Muscle layer of duodenum (tissue), 2 donors: ENCODE measurements around the gene MTTP.

Experiments
- H3K27ac ChIP-seq: one replicate; pipeline ENCODE4 v1.7.0; 2013; ENCODE audit warnings: mild to moderate bottlenecking, low read length
- H3K27me3 ChIP-seq: one replicate; pipeline ENCODE4 v1.7.0; 2013; ENCODE audit warnings: low read depth, mild to moderate bottlenecking, control low read depth, low read length
- H3K36me3 ChIP-seq, 2 donors: one replicate each; pipeline ENCODE4 v1.7.0; 2013; ENCODE audit warnings: low read length in 2 of 2, control low read depth in 1 of 2, mild to moderate bottlenecking in 1 of 2; ENCODE audit not compliant: insufficient read depth in 2 of 2, control insufficient read depth in 1 of 2
- H3K4me1 ChIP-seq, 2 donors: one replicate each; pipeline ENCODE4 v1.7.0; 2013; ENCODE audit warnings: low read length in 2 of 2, mild to moderate bottlenecking in 2 of 2, control low read depth in 1 of 2, moderate library complexity in 1 of 2; ENCODE audit not compliant: insufficient read depth in 2 of 2, control insufficient read depth in 1 of 2
- H3K4me3 ChIP-seq, 2 donors: one replicate each; pipeline ENCODE4 v1.7.0; 2013; ENCODE audit warnings: low read length in 2 of 2, low read depth in 1 of 2, mild to moderate bottlenecking in 1 of 2
- H3K9me3 ChIP-seq, 2 donors: one replicate each; pipeline ENCODE4 v1.7.0; 2013; ENCODE audit warnings: low read length in 2 of 2, control low read depth in 1 of 2, mild to moderate bottlenecking in 1 of 2; ENCODE audit not compliant: control insufficient read depth in 1 of 2
- donor health status: healthy.

The MTTP gene

GRCh38 chr4:99654361-99654761 is 79.7 kb downstream of the MTTP start:
- Histone ChIP-seq H3K27me3 (no peaks in the 10 kb centered on the region), H3K9me3 (no peaks in the 10 kb centered on the region), H3K4me3 (no peak overlapping the region), H3K27ac (no peak overlapping the region), H3K36me3 (no peaks in the 10 kb centered on the region), H3K4me1 (no peaks in the 10 kb centered on the region)

- Histone ChIP-seq H3K9me3 (no peaks in the 10 kb centered on the region), H3K36me3 (no peaks in the 10 kb centered on the region), H3K27me3 (no peaks in the 10 kb centered on the region), H3K4me1 (no peaks in the 10 kb centered on the region), H3K4me3 (no peak overlapping the region), H3K27ac (peak overlapping the region; percentile 26)
Observed at GRCh38 chr4:99655308-99656081, 80.9 kb downstream of the MTTP start.

DNA sequence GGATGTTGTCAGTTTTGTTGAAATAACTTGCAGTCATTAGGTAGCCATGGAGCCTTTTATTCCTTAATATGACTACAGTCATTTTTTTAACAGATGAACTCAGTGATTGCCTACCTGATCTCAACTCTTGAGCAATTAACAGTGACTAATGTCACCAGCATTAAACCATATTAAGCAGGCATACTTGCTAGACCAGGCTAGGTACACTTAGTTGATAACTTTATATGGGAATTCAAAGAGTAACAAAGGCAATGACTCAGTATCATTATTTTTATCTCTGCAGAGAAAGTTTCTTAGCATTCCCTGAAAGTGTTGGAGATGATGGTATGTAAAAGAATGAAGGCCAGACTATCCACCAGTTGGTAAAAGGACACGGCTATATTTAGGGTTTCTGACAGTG is 83.2 kb downstream of the MTTP start, which contains the start of gene C4orf54:
TSS of gene C4orf54 (minus strand) at position 31 of the 400 bp plus-strand sequence. CDS start 3,180 bp downstream, outside the sequence.
- Histone ChIP-seq H3K9me3 (no peaks in the 10 kb centered on the region), H3K27me3 (no peaks in the 10 kb centered on the region), H3K4me3 (no peak within 1 kb of the TSS), H3K4me1 (no peaks in the 10 kb centered on the region), H3K27ac (peak within 1 kb of the TSS; percentile 61), H3K36me3 (no peaks in the 10 kb centered on the region)

DNA sequence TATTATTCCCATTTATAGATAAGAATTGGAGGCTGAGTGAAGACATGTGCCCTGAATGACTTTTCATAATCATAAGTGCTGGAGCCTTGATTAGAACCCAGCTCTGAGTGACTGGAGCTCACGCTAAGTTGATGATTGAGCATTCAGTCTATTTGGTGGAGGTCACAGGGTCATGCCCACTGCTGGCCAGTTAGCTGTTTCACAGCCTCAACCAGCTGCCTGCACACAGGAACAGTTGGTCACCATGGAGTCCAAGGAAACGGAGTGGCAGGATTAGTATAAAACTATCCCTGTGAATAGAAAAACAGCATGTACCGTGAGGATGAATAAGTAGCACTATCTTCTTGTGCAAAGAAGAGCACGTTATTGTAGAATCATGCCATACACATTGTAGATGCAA is 84.0 kb downstream of the MTTP start:
- Histone ChIP-seq H3K9me3 (no peaks in the 10 kb centered on the region), H3K27ac (peak overlapping the region; percentile 53), H3K36me3 (no peaks in the 10 kb centered on the region), H3K4me3 (no peak overlapping the region), H3K4me1 (no peaks in the 10 kb centered on the region), H3K27me3 (no peaks in the 10 kb centered on the region)

DNA sequence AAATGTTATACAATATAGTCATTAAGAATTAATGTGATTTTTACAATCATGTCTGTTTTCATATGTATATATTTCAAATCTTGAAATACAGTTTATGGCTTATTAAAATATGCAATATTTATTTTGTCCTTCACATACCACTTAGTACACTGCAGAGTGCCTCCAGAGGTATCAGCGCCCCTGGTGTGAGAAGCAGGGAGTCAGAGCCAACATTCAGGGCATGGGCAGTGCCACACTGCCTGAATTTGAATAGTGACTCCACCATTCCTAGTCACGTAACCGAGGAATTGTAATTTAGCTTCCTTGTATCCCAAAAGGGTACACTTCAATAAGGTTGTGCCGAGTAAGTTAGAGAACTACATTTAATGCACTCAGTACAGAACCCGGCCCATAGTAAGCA is 87.3 kb downstream of the MTTP start:
- Histone ChIP-seq H3K36me3 (no peaks in the 10 kb centered on the region), H3K9me3 (no peaks in the 10 kb centered on the region), H3K27ac (no peak overlapping the region), H3K4me1 (peaks cover 0 to 5% of the 10 kb centered on the region in 2 donors), H3K4me3 (no peak overlapping the region), H3K27me3 (no peaks in the 10 kb centered on the region)

DNA sequence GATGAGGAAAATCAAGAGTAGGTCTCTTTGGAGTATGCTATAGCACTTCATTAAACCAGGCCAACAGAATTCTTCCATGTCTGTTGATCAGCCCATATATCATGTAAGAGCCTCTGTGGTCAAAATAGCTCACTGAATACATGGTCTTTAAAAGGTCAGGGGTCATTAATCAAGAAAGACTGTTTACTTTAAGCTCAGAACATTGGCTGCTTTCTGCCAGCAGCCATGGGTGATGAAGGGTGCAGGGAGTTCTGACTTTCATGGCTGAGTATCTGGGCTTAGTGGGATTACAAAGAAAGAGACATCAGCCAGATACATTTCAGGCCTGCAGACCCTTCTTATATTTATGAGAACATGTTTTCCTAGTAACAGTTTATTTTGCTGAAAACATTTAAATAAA is 90.1 kb downstream of the MTTP start:
- H3K27me3 ChIP-seq = no peaks in the 10 kb centered on the region
- H3K9me3 ChIP-seq = no peaks in the 10 kb centered on the region
- H3K27ac ChIP-seq = no peak overlapping the region
- peaks cover 0 to 5% of the 10 kb centered on the region in 2 donors for H3K4me1 ChIP-seq
- H3K36me3 ChIP-seq = no peaks in the 10 kb centered on the region
- no peak overlapping the region for H3K4me3 ChIP-seq

GRCh38 chr4:99665983-99666382 is 91.4 kb downstream of the MTTP start:
- Histone ChIP-seq H3K4me1 (peaks cover 0 to 5% of the 10 kb centered on the region in 2 donors), H3K27me3 (no peaks in the 10 kb centered on the region), H3K4me3 (no peak overlapping the region), H3K9me3 (no peaks in the 10 kb centered on the region), H3K36me3 (no peaks in the 10 kb centered on the region), H3K27ac (no peak overlapping the region)

DNA sequence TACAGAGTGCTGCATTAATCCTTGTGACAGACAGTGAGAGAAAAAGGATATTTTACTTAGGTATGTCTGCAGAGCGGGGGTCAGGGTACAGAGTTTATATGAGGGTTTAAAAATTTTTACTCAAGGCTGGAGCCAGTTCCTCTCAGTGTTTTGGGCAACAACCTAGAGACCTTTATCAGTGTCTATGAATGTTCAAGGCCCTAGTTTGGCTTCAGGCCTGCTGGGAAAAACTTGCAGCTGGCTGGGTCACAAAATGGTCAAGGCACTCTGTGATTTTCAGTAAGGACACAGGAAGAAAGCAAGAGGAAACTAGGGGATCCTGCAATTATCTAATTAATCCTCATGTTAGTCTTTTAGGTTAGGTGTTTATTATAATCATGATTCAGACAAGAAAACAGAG is 93.8 kb downstream of the MTTP start:
- Histone ChIP-seq H3K9me3 (peaks cover 0 to 7% of the 10 kb centered on the region in 2 donors), H3K4me3 (no peak overlapping the region), H3K27ac (no peak overlapping the region), H3K36me3 (no peaks in the 10 kb centered on the region), H3K27me3 (no peaks in the 10 kb centered on the region), H3K4me1 (peaks cover 0 to 5% of the 10 kb centered on the region in 2 donors)

DNA sequence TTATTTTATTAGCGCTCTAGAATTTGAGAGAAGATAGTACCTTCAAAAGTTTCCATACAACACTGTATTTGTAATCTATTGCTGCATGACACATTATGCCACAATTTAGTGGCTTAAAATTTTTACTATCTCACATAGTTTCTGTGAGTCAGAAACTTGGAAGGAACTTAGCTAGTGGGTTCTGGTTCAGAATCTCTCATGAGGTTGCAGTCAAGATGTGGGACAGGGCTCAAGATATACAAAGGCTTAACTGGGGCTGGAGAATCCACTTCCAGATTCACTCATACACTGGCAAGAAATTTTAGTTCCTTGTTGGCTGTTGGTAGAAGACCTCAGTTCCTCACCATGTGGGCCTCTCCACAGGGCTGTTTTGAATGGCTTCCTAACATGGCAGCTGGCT is 94.5 kb downstream of the MTTP start:
- Histone ChIP-seq H3K36me3 (no peaks in the 10 kb centered on the region), H3K4me1 (peaks cover 0 to 5% of the 10 kb centered on the region in 2 donors), H3K9me3 (peaks cover 0 to 7% of the 10 kb centered on the region in 2 donors), H3K27me3 (no peaks in the 10 kb centered on the region), H3K27ac (no peak overlapping the region), H3K4me3 (no peak overlapping the region)

- no peaks in the 10 kb centered on the region for H3K27me3 ChIP-seq
- no peak overlapping the region for H3K27ac ChIP-seq
- H3K9me3 ChIP-seq = peaks cover 0 to 7% of the 10 kb centered on the region in 2 donors
- H3K4me3 ChIP-seq = no peak overlapping the region
- H3K4me1 ChIP-seq = peaks cover 0 to 2% of the 10 kb centered on the region in 2 donors
- no peaks in the 10 kb centered on the region for H3K36me3 ChIP-seq
Observed at GRCh38 chr4:99670409-99671073, 95.9 kb downstream of the MTTP start.
